Measurements from ENCODE around the gene HPD. TPM values are rescaled to one million over a fixed set of nuclear protein-coding genes. Genes with fewer than 3 reads are reported as not detected.

The HPD gene
- total RNA-seq, 2 experiments from 2014 or later: not detected

- Histone ChIP-seq H3K4me3 (ENCODE audit: low read depth, low read length, poor library complexity, severe bottlenecking) (no peak overlapping the region), H3K36me3 (ENCODE audit: insufficient read depth, low read length) (no peaks in the 10 kb centered on the region), H3K9me2 (ENCODE audit: insufficient read depth, low read length) (no peaks in the 10 kb centered on the region), H3K4me1 (ENCODE audit: insufficient read depth, low read length, poor library complexity, severe bottlenecking) (peaks cover 13% of the 10 kb centered on the region), H3K27ac (ENCODE audit: low read depth, low read length, poor library complexity, severe bottlenecking) (no peak overlapping the region), H4K20me1 (ENCODE audit: insufficient read depth, low read length) (no peaks in the 10 kb centered on the region), H3K4me2 (ENCODE audit: low read length) (peak overlapping the region; percentile 24), H2AFZ (ENCODE audit: low read length) (no peak overlapping the region), H3K79me2 (ENCODE audit: insufficient read depth, low read depth, low read length) (no peaks in the 10 kb centered on the region), H3K9me3 (ENCODE audit: low read length) (no peaks in the 10 kb centered on the region)
- TF ChIP-seq EZH2phosphoT487 (IDR thresholded peaks at IDR 0.05; ENCODE audit: borderline replicate concordance, low read depth, low read length) (no peak), CTCF (conservative IDR thresholded peaks at IDR 0.05; ENCODE audit: low read length) (peak; percentile 41; the same call in 1 of the 2 replicates)
- no TSS peak for BruUV-seq (replicated peaks)
- DNase-seq (ENCODE audit: low spot score): no peak
- intact Hi-C loops (cut with micrococcal nuclease; ENCODE audit: unreplicated experiment): loop anchor here (2.0 kb wide), 1 partner anchor 51 kb away; the partner anchor contains the start of gene PSMD9
- ChIA-PET CTCF (ENCODE audit: unreplicated experiment) (interaction anchor here (1.1 to 1.5 kb wide), 3 partner anchors 27 to 43 kb away, joined by 3 to 7 read pairs (median 4); no protein-coding TSS in a partner anchor), POLR2A (interaction anchor here (0.6 to 1.1 kb wide), 4 partner anchors 22 to 272 kb away, joined by 3 to 8 read pairs (median 3); no protein-coding TSS in a partner anchor)
These were observed 21.0 kb downstream of the HPD start for GRCh38 chr12:121837680-121838079.

DNA sequence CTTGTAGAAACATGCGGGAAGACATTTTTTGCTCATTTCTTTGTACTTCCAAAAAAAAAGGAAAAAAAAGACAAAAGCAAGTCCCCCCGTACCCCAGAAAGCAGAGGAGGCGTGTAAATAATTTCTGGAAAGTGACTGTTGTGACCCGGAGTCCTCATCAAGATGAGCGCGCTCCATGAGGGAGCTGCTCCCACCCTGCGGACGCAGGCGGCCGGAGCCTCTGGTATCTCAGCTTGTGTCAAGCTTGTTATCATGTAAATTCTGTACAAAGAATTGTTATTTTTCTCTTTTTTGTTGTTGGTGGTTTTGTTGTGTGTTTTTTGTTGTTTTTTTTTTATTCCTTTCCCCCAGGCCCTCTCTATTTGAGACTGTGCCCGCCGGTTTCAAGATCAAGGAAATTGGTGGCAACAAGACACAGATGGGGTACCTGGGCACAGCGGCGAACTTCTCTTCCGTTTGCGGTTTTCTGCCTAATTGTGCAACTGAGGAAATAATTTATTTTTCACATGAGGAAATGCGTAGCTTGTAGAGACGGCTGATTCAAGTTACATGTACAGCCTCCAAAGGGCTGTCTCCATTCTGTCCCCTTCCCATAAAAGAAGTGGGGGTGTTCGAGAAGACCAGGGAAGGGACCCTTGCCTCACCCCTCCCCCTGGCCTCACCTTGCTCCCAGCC, 27.0 kb downstream of the HPD start:
- Histone ChIP-seq H3K79me2 (ENCODE audit: insufficient read depth, low read depth, low read length) (no peaks in the 10 kb centered on the region), H3K4me2 (ENCODE audit: low read length) (no peak overlapping the region), H4K20me1 (ENCODE audit: insufficient read depth, low read length) (no peaks in the 10 kb centered on the region; the same call in 1 of the 2 replicates), H3K27ac (ENCODE audit: low read depth, low read length, poor library complexity, severe bottlenecking) (no peak overlapping the region), H3K9me2 (ENCODE audit: insufficient read depth, low read length) (no peaks in the 10 kb centered on the region), H3K4me1 (ENCODE audit: insufficient read depth, low read length, poor library complexity, severe bottlenecking) (no peaks in the 10 kb centered on the region), H3K9me3 (ENCODE audit: low read length) (no peaks in the 10 kb centered on the region), H2AFZ (ENCODE audit: low read length) (no peak overlapping the region), H3K4me3 (ENCODE audit: low read depth, low read length, poor library complexity, severe bottlenecking) (no peak overlapping the region), H3K36me3 (ENCODE audit: insufficient read depth, low read length) (peaks cover 48% of the 10 kb centered on the region; the same call in 1 of the 2 replicates)
- ChIA-PET CTCF (ENCODE audit: unreplicated experiment) (no interaction called here), POLR2A (no interaction called here)
- no TSS peak for BruUV-seq (replicated peaks)
- intact Hi-C loops (cut with micrococcal nuclease; ENCODE audit: unreplicated experiment): no loop called here
- DNase-seq (ENCODE audit: low spot score): no peak
- no peak for TF ChIP-seq CTCF (conservative IDR thresholded peaks at IDR 0.05; ENCODE audit: low read length)
- TF ChIP-seq EZH2phosphoT487 (IDR thresholded peaks at IDR 0.05; ENCODE audit: borderline replicate concordance, low read depth, low read length): no peak
